Chondrocyte (in vitro differentiated cells): ENCODE measurements around the gene PALLD. TPM values are rescaled to one million over a fixed set of nuclear protein-coding genes. Genes with fewer than 3 reads are reported as not detected.

ENCODE experiments used
- DNase-seq: peaks from one replicate; pipeline ENCODE4 v3.0.0; 2021; ENCODE audit warnings: mixed read lengths, low spot score
- H3K27ac Mint-ChIP-seq: one replicate; pipeline ENCODE4 v1.8.0; 2021; ENCODE audit warnings: mild to moderate bottlenecking, moderate library complexity, mixed read lengths; ENCODE audit not compliant: unreplicated experiment
- H3K27me3 Mint-ChIP-seq: 2 replicates; pipeline ENCODE4 v1.8.0; 2021; ENCODE audit warnings: low read depth, mixed read lengths
- H3K36me3 Mint-ChIP-seq: 2 replicates; pipeline ENCODE4 v1.8.0; 2021; ENCODE audit warnings: low read depth, mixed read lengths
- H3K4me1 Mint-ChIP-seq: 2 replicates; pipeline ENCODE4 v1.8.0; 2021; ENCODE audit warnings: low read depth, mild to moderate bottlenecking, mixed read lengths
- H3K4me3 Mint-ChIP-seq: one replicate; pipeline ENCODE4 v1.8.0; 2021; ENCODE audit warnings: mild to moderate bottlenecking, moderate library complexity, mixed read lengths; ENCODE audit not compliant: unreplicated experiment
- H3K9me3 Mint-ChIP-seq: 2 replicates; pipeline ENCODE4 v1.8.0; 2021; ENCODE audit warnings: low read depth, mixed read lengths
- CTCF ChIP-seq: fragments of 200-600 bp; sonication (generic); IDR thresholded peaks from 2 replicates; pipeline ENCODE4 v1.5.0; 2021; ENCODE audit warnings: antibody characterized with exemption, mild to moderate bottlenecking, moderate library complexity
- total RNA-seq: library from RNA; stranded (reverse); gene quantifications from 3 replicates; pipeline ENCODE4 v1.2.1, GENCODE V29; 2021

The PALLD gene
- total RNA-seq, 1 donor from 2014 or later = 900 TPM

- Mint-ChIP-seq H3K36me3 (peaks cover 64% of the 10 kb centered on the region), H3K4me3 (no peak overlapping the region), H3K27ac (peak overlapping the region; percentile 73), H3K9me3 (no peaks in the 10 kb centered on the region), H3K4me1 (peaks cover 75% of the 10 kb centered on the region), H3K27me3 (no peaks in the 10 kb centered on the region)
- TF ChIP-seq CTCF = no peak
- DNase-seq = no peak
Observed at GRCh38 chr4:168685136-168685809, 188.4 kb downstream of the PALLD start.

- H3K4me3 Mint-ChIP-seq = no peak overlapping the region
- no peaks in the 10 kb centered on the region for H3K9me3 Mint-ChIP-seq
- H3K36me3 Mint-ChIP-seq = peaks cover 67% of the 10 kb centered on the region
- no peak for TF ChIP-seq CTCF
- no peak for DNase-seq
- peak overlapping the region; percentile 4 for H3K27ac Mint-ChIP-seq
- H3K4me1 Mint-ChIP-seq = peaks cover 83% of the 10 kb centered on the region
- H3K27me3 Mint-ChIP-seq = no peaks in the 10 kb centered on the region
Observed at GRCh38 chr4:168688584-168688983, 191.7 kb downstream of the PALLD start.

GRCh38 chr4:168689791-168690190 lies 192.9 kb downstream of the PALLD start:
- DNase-seq = no peak
- Mint-ChIP-seq H3K27me3 (no peaks in the 10 kb centered on the region), H3K27ac (peak overlapping the region; percentile 73), H3K4me3 (no peak overlapping the region), H3K36me3 (peaks cover 61% of the 10 kb centered on the region), H3K9me3 (no peaks in the 10 kb centered on the region), H3K4me1 (peaks cover 88% of the 10 kb centered on the region)
- no peak for TF ChIP-seq CTCF

- no peak for DNase-seq
- H3K27me3 Mint-ChIP-seq = no peaks in the 10 kb centered on the region
- H3K27ac Mint-ChIP-seq = peak overlapping the region; percentile 87
- TF ChIP-seq CTCF = no peak
- H3K36me3 Mint-ChIP-seq = peaks cover 57% of the 10 kb centered on the region
- H3K4me3 Mint-ChIP-seq = no peak overlapping the region
- no peaks in the 10 kb centered on the region for H3K9me3 Mint-ChIP-seq
- peaks cover 88% of the 10 kb centered on the region for H3K4me1 Mint-ChIP-seq
Observed at GRCh38 chr4:168690199-168690598, 193.3 kb downstream of the PALLD start.

GRCh38 chr4:168691631-168692369 lies 194.9 kb downstream of the PALLD start:
- H3K4me3 Mint-ChIP-seq = no peak overlapping the region
- H3K9me3 Mint-ChIP-seq = no peaks in the 10 kb centered on the region
- H3K27me3 Mint-ChIP-seq = no peaks in the 10 kb centered on the region
- peak overlapping the region; percentile 87 for H3K27ac Mint-ChIP-seq
- no peak for DNase-seq
- H3K36me3 Mint-ChIP-seq = peaks cover 51% of the 10 kb centered on the region
- no peak for TF ChIP-seq CTCF
- H3K4me1 Mint-ChIP-seq = peaks cover 96% of the 10 kb centered on the region
